H1 (cell line): ENCODE data around the gene RUFY4. TPM values are rescaled to one million over a fixed set of nuclear protein-coding genes. Genes with fewer than 3 reads are reported as not detected.

Experiments used
- CTCF ChIA-PET: fragments of 300-600 bp; sonication (Branson Sonifier 250); formaldehyde crosslinking; loops from one replicate; lab custom pipeline; 2021; ENCODE audit not compliant: partially characterized antibody; lab: Charles Lee
- POLR2A ChIA-PET: fragments of 300-600 bp; sonication (Branson Sonifier 250); formaldehyde crosslinking; loops from one replicate; lab custom pipeline; 2021; ENCODE audit warnings: inconsistent platforms; ENCODE audit not compliant: partially characterized antibody; lab: Charles Lee
- DNase-seq, 2 experiments: peaks; one replicate each; pipeline versions ENCODE4 v3.0.0 to v3.0.0-alpha.2; 2010 to 2022; ENCODE audit warnings: low spot score in 2 of 2, low read depth in 1 of 2, mixed read lengths in 1 of 2
- FAIRE-seq: peaks from 2 replicates; lab custom pipeline; 2011; peaks lifted over from hg19 to GRCh38; lab: Jason Lieb, UNC
- H2AFZ ChIP-seq: 2 replicates; pipeline ENCODE4 v1.8.1; 2012; ENCODE audit warnings: low read length, inconsistent platforms
- H2AK5ac ChIP-seq: 2 replicates; pipeline ENCODE4 v1.6.1; 2013; ENCODE audit warnings: low read depth, low read length
- H2BK120ac ChIP-seq: replicated peaks from 2 replicates; pipeline ENCODE3; 2013; ENCODE audit warnings: low read depth, low read length, inconsistent platforms
- H2BK12ac ChIP-seq: 2 replicates; pipeline ENCODE4 v1.6.1; 2013; ENCODE audit warnings: low read depth, low read length
- H2BK15ac ChIP-seq: 2 replicates; pipeline ENCODE4 v1.6.1; 2013; ENCODE audit warnings: low read length
- H2BK20ac ChIP-seq: 2 replicates; pipeline ENCODE4 v1.6.1; 2013; ENCODE audit warnings: low read length
- H2BK5ac ChIP-seq: 2 replicates; pipeline ENCODE4 v1.6.1; 2013; ENCODE audit warnings: low read depth, low read length
- H3K14ac ChIP-seq: 2 replicates; pipeline ENCODE4 v1.6.1; 2013; ENCODE audit warnings: inconsistent platforms; ENCODE audit not compliant: insufficient read length
- H3K18ac ChIP-seq: 2 replicates; pipeline ENCODE4 v1.6.1; 2013; ENCODE audit warnings: low read length; ENCODE audit errors: extremely low read depth
- H3K23ac ChIP-seq: 2 replicates; pipeline ENCODE4 v1.6.1; 2013; ENCODE audit warnings: inconsistent platforms; ENCODE audit not compliant: insufficient read length
- H3K23me2 ChIP-seq: 2 replicates; pipeline ENCODE4 v1.6.1; 2013; ENCODE audit warnings: low read depth, low read length
- H3K27ac ChIP-seq: 2 replicates; pipeline ENCODE4 v1.6.1; 2011; ENCODE audit warnings: low read depth, low read length, inconsistent platforms
- H3K27me3 ChIP-seq, 4 experiments: replicated peaks in 1 of 4; 1 replicate in 1 of 4; 2 replicates in 3 of 4; pipeline versions ENCODE4 v1.6.1 to v1.8.1; 2011 to 2013; ENCODE audit warnings: low read length in 3 of 4, mild to moderate bottlenecking in 3 of 4, inconsistent platforms in 2 of 4, mixed read lengths in 2 of 4, moderate library complexity in 1 of 4; ENCODE audit not compliant: control insufficient read depth in 3 of 4, insufficient read depth in 3 of 4; ENCODE audit errors: extremely low read depth in 1 of 4
- H3K36me3 ChIP-seq, 4 experiments: 2 replicates each; pipeline versions ENCODE4 v1.6.1 to v1.8.1; 2011 to 2013; ENCODE audit warnings: mild to moderate bottlenecking in 4 of 4, low read length in 3 of 4, moderate library complexity in 2 of 4, control low read depth in 1 of 4, inconsistent platforms in 1 of 4; ENCODE audit not compliant: insufficient read depth in 4 of 4, control insufficient read depth in 2 of 4
- H3K4ac ChIP-seq: replicated peaks from 2 replicates; pipeline ENCODE3; 2013; ENCODE audit warnings: low read length, low read depth, mixed read lengths, inconsistent platforms; ENCODE audit not compliant: insufficient read length
- H3K4me1 ChIP-seq, 4 experiments: replicated peaks in 1 of 4; 1 replicate in 1 of 4; 2 replicates in 3 of 4; pipeline versions ENCODE4 v1.6.1 to v1.8.1; 2011 to 2013; ENCODE audit warnings: low read length in 3 of 4, inconsistent platforms in 2 of 4, mixed read lengths in 1 of 4; ENCODE audit not compliant: insufficient read depth in 4 of 4, control insufficient read depth in 3 of 4
- H3K4me2 ChIP-seq, 2 experiments: 2 replicates each; pipeline versions ENCODE4 v1.6.1 to v1.8.1; 2011 to 2013; ENCODE audit warnings: low read depth in 2 of 2, low read length in 2 of 2, control low read depth in 1 of 2, inconsistent platforms in 1 of 2, mild to moderate bottlenecking in 1 of 2; ENCODE audit not compliant: insufficient read depth in 1 of 2
- H3K4me3 ChIP-seq, 4 experiments: fragments of 200-600, 300-600 bp in 1 of 4; sonication (generic), shearing (Covaris generic), sonication (Bioruptor Twin) in 1 of 4; 2 replicates each; pipeline versions ENCODE4 v1.5.1 to v1.8.1; 2011 to 2016; ENCODE audit warnings: low read length in 4 of 4, low read depth in 3 of 4, control low read depth in 2 of 4, inconsistent platforms in 2 of 4, mild to moderate bottlenecking in 2 of 4, mixed read lengths in 1 of 4, moderate library complexity in 1 of 4; ENCODE audit not compliant: insufficient read depth in 2 of 4; ENCODE audit errors: extremely low read depth in 1 of 4
- H3K56ac ChIP-seq: replicated peaks from 2 replicates; pipeline ENCODE3; 2013; ENCODE audit warnings: low read depth, mild to moderate bottlenecking, mixed read lengths, low read length, inconsistent platforms; ENCODE audit not compliant: insufficient read length
- H3K79me1 ChIP-seq: 2 replicates; pipeline ENCODE4 v1.6.1; 2013; ENCODE audit warnings: low read depth, low read length, control low read depth
- H3K79me2 ChIP-seq, 2 experiments: 2 replicates each; pipeline versions ENCODE4 v1.6.1 to v1.8.1; 2012 to 2013; ENCODE audit warnings: low read length in 2 of 2, mild to moderate bottlenecking in 2 of 2, inconsistent platforms in 1 of 2; ENCODE audit not compliant: insufficient read depth in 2 of 2, control insufficient read depth in 1 of 2
- H3K9ac ChIP-seq, 4 experiments: replicated peaks in 1 of 4; 1 replicate in 1 of 4; 2 replicates in 3 of 4; pipeline versions ENCODE4 v1.6.1 to v1.8.1; 2011 to 2013; ENCODE audit warnings: low read depth in 3 of 4, low read length in 3 of 4, control low read depth in 2 of 4, mild to moderate bottlenecking in 2 of 4, moderate library complexity in 2 of 4, inconsistent platforms in 1 of 4; ENCODE audit errors: extremely low read depth in 1 of 4
- H3K9me3 ChIP-seq, 2 experiments: 2 replicates each; pipeline versions ENCODE4 v1.6.1 to v1.8.1; 2012 to 2013; ENCODE audit warnings: mild to moderate bottlenecking in 2 of 2, moderate library complexity in 2 of 2, control low read depth in 1 of 2, inconsistent platforms in 1 of 2, low read depth in 1 of 2, low read length in 1 of 2, mixed read lengths in 1 of 2; ENCODE audit not compliant: insufficient read depth in 2 of 2
- H4K20me1 ChIP-seq, 2 experiments: replicated peaks in 1 of 2; 2 replicates each; pipeline versions ENCODE3 to v1.8.1; 2011 to 2013; ENCODE audit warnings: inconsistent platforms in 2 of 2, low read length in 2 of 2, mild to moderate bottlenecking in 1 of 2; ENCODE audit not compliant: insufficient read depth in 2 of 2, control insufficient read depth in 1 of 2
- H4K5ac ChIP-seq: 2 replicates; pipeline ENCODE4 v1.6.1; 2013; ENCODE audit warnings: low read length, low read depth, mixed read lengths, inconsistent platforms; ENCODE audit not compliant: insufficient read length
- H4K8ac ChIP-seq: 2 replicates; pipeline ENCODE4 v1.8.0; 2013; ENCODE audit warnings: mild to moderate bottlenecking, moderate library complexity, low read length, inconsistent platforms; ENCODE audit not compliant: insufficient read depth; ENCODE audit errors: extremely low read depth
- H4K91ac ChIP-seq: replicated peaks from 2 replicates; pipeline ENCODE3; 2013; ENCODE audit warnings: low read length, mixed read lengths, inconsistent platforms; ENCODE audit not compliant: insufficient read length
- BCL11A ChIP-seq, 2 experiments: IDR thresholded peaks; one replicate each; pipeline ENCODE4 v1.6.1; 2011; ENCODE audit warnings: low read depth in 2 of 2, low read length in 2 of 2, mild to moderate bottlenecking in 2 of 2
- EGR1 ChIP-seq: IDR thresholded peaks from 2 replicates; pipeline ENCODE4 v1.6.1; 2011; ENCODE audit warnings: low read depth, low read length, borderline replicate concordance
- GTF2F1 ChIP-seq: IDR thresholded peaks from 2 replicates; pipeline ENCODE4 v1.6.1; 2012; ENCODE audit warnings: low read depth, low read length, improper control_type of control experiment, borderline replicate concordance
- JUN ChIP-seq: IDR thresholded peaks from 2 replicates; pipeline ENCODE4 v1.6.1; 2011; ENCODE audit warnings: low read depth, mild to moderate bottlenecking, improper control_type of control experiment, low read length
- JUND ChIP-seq: IDR thresholded peaks from 2 replicates; pipeline ENCODE4 v1.6.1; 2011; ENCODE audit warnings: mild to moderate bottlenecking, improper control_type of control experiment, low read length
- RAD21 ChIP-seq, 2 experiments: IDR thresholded peaks in 1 of 2; conservative IDR thresholded peaks in 1 of 2; 2 replicates each; pipeline ENCODE4 v1.6.1; 2011; ENCODE audit warnings: low read depth in 2 of 2, low read length in 2 of 2, improper control_type of control experiment in 1 of 2, inconsistent platforms in 1 of 2, mild to moderate bottlenecking in 1 of 2, moderate library complexity in 1 of 2
- SIRT6 ChIP-seq: IDR thresholded peaks from one replicate; pipeline ENCODE4 v1.7.1; 2012; ENCODE audit warnings: low read length, inconsistent platforms
- SRF ChIP-seq: IDR thresholded peaks from 2 replicates; pipeline ENCODE4 v1.6.1; 2011; ENCODE audit warnings: mild to moderate bottlenecking, low read depth, low read length, moderate library complexity
- WGBS, 2 experiments: shearing (Covaris generic) in 1 of 2; methylation state at CpG; one replicate each; pipeline versions ENCODE4 v1.1.6 to v1.1.7; 2013 to 2015; ENCODE audit warnings: low lambda C conversion rate in 2 of 2, mixed read lengths in 2 of 2, inconsistent platforms in 1 of 2, low coverage in 1 of 2, missing lambda C conversion rate in 1 of 2; ENCODE audit not compliant: insufficient replicate concordance in 2 of 2, insufficient coverage in 1 of 2, insufficient read length in 1 of 2; ENCODE audit errors: extremely low coverage in 1 of 2, missing lambda C conversion rate in 1 of 2; 5-methylcytosine and 5-hydroxymethylcytosine counted together
- polyA plus RNA-seq, 7 experiments: library from polyadenylated mRNA; depleted of rRNA in 3 of 7; stranded (reverse) in 5 of 7; unstranded in 2 of 7; fragments of >200 nt in 5 of 7; fragments of 200-250 nt in 2 of 7; gene quantifications; 1 replicate in 5 of 7; 2 replicates in 1 of 7; 4 replicates in 1 of 7; pipeline versions ENCODE4 v1.2.1 to v1.2.3, GENCODE V29; 2011 to 2013; ENCODE audit warnings: missing spikeins in 2 of 7, mixed read lengths in 2 of 7
- total RNA-seq: library from RNA; stranded (reverse); fragmentation: NEBNext Ultra II Directional; extraction: Animal tissue kit (Norgen Biotek cat#: 25700); gene quantifications from 2 replicates; pipeline ENCODE4 v1.2.1, GENCODE V29; 2021

Gene RUFY4
- total and polyA plus RNA-seq, 2 of the 8 experiments (the other 6 are each of a cell fraction or from before 2014, with no cell fraction given), result 0.32 to 0.38 TPM

DNA sequence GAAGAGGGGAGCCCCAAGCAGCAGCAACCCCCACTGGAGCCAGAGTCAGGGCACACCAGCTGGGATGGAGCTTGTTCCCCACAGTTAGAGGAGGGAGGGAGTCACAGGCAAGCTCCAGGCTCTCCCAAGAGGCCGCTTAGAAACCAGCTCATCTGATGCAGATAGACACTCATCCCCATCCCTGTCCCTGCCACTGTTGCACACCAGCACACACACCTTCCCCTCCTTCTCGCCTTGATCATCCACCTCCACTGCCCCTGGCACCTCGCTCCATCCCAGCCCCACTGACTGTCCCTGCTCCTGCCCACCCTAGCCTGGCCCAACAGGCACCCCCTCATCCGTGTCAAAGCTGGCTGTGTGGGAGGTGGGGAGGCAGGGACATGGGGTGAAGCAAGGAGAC lies 1.5 kb upstream of the RUFY4 start:
- FAIRE-seq (no peak), DNase-seq (no peak)
- H3K23ac ChIP-seq, result no peak overlapping the region
- H3K27ac ChIP-seq, result no peak overlapping the region
- no peak overlapping the region for H3K9ac ChIP-seq
- H3K79me2 ChIP-seq, result no peaks in the 10 kb centered on the region
- H2BK15ac ChIP-seq, result peak overlapping the region; percentile 92; the same call in 1 of the 2 replicates
- H2BK120ac ChIP-seq, result no peak overlapping the region
- H3K4me2 ChIP-seq, result no peak overlapping the region
- H2BK12ac ChIP-seq, result peak overlapping the region; percentile 68; the same call in 1 of the 2 replicates
- H3K9me3 ChIP-seq, result no peaks in the 10 kb centered on the region
- H3K4me1 ChIP-seq, result peaks cover 0 to 16% (median 8%) of the 10 kb centered on the region in 4 experiments; a peak in 6 of 7 replicates
- H2AFZ ChIP-seq, result no peak overlapping the region
- H3K79me1 ChIP-seq, result no peaks in the 10 kb centered on the region
- H2BK20ac ChIP-seq, result no peak overlapping the region
- H4K5ac ChIP-seq, result no peak overlapping the region
- no peak overlapping the region for H3K56ac ChIP-seq
- H3K36me3 ChIP-seq, result no peaks in the 10 kb centered on the region
- peaks cover 0 to 5% (median 3%) of the 10 kb centered on the region in 4 experiments; a peak in 4 of 7 replicates for H3K27me3 ChIP-seq
- no peak overlapping the region for H4K91ac ChIP-seq
- H3K18ac ChIP-seq, result no peak overlapping the region
- CTCF ChIA-PET, result interaction anchor here (0.6 to 3.7 kb wide), 9 partner anchors 10 to 282 kb away, joined by 3 to 18 read pairs (median 3); no protein-coding TSS in a partner anchor
- no peak overlapping the region for H3K14ac ChIP-seq
- H3K23me2 ChIP-seq, result no peaks in the 10 kb centered on the region
- no peak overlapping the region for H2AK5ac ChIP-seq
- POLR2A ChIA-PET, result no interaction called here
- H3K4me3 ChIP-seq, result no peak overlapping the region
- no peak for TF ChIP-seq BCL11A (IDR thresholded peaks at IDR 0.05; ENCODE audit: low read depth in 2 of 2, low read length in 2 of 2)
- TF ChIP-seq SIRT6, result no peak
- TF ChIP-seq RAD21 (IDR thresholded peaks at IDR 0.05 in 1 of 2, conservative IDR thresholded peaks at IDR 0.05 in 1 of 2; ENCODE audit: low read depth in 2 of 2, low read length in 2 of 2), result no peak
- no peak for TF ChIP-seq GTF2F1
- no peak for TF ChIP-seq SRF
- TF ChIP-seq JUN, result no peak
- no peak for TF ChIP-seq JUND
- TF ChIP-seq EGR1, result no peak
- WGBS, 2 experiments, result 75% methylated on average over 4 of the region's 4 CpGs; no CpG with 5 or more reads in 1 of the 2 experiments
- no peaks in the 10 kb centered on the region for H4K20me1 ChIP-seq
- no peak overlapping the region for H4K8ac ChIP-seq
- H3K4ac ChIP-seq, result no peak overlapping the region
- no peak overlapping the region for H2BK5ac ChIP-seq
